ENCODE data around the gene EXOC6.

Gene EXOC6

DNA sequence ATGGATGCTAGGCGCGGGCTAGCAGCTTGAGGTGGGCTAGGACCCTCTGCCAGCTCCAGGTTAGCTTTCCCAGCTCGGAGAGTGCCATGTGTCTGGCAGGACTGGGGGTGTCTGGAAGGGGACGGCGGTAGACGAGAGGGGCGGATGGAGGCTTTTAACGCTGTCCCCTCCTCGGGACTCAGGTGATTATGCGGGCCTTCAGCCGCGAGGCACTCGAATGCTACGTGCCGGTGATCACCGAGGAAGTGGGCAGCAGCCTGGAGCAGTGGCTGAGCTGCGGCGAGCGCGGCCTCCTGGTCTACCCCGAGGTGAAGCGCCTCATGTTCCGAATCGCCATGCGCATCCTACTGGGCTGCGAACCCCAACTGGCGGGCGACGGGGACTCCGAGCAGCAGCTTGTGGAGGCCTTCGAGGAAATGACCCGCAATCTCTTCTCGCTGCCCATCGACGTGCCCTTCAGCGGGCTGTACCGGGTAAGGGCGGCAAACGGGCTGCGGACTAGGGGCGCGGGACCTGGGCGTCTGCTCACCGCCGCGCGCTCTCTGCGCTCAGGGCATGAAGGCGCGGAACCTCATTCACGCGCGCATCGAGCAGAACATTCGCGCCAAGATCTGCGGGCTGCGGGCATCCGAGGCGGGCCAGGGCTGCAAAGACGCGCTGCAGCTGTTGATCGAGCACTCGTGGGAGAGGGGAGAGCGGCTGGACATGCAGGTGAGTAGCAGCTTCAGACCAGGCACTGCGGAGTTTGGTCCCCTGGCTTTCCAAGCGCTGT lies 226.5 kb downstream of the EXOC6 start:
- Histone ChIP-seq H3K4me3 (ENCODE audit: low read depth, low read length) (peak overlapping the region; percentile 52), H3K4me1 (ENCODE audit: control insufficient read depth, insufficient read depth, low read length) (no peaks in the 10 kb centered on the region; the same call in none of the 2 replicates), H3K36me3 (ENCODE audit: control insufficient read depth in 2 of 2, insufficient read depth in 1 of 2, low read length in 2 of 2) (no peaks in the 10 kb centered on the region), H3K9me3 (ENCODE audit: control insufficient read depth, insufficient read depth, low read depth, low read length) (no peaks in the 10 kb centered on the region), H3K27ac (ENCODE audit: extremely low read depth, low read depth, low read length) (no peak overlapping the region)
- TF ChIP-seq ZNF140 (tag by site-specific recombination; IDR thresholded peaks at IDR 0.05) (0 out of 2 replicates have a peak, but pooled peaks have one; percentile 11), ZNF2 (tag by site-specific recombination; IDR thresholded peaks at IDR 0.05) (no peak)
- POLR2A ChIA-PET = no interaction called here
- CTCF ChIA-PET = interaction anchor here (0.6 to 3.0 kb wide), 8 partner anchors 10 to 411 kb away, joined by 3 to 10 read pairs (median 3); no protein-coding TSS in a partner anchor

DNA sequence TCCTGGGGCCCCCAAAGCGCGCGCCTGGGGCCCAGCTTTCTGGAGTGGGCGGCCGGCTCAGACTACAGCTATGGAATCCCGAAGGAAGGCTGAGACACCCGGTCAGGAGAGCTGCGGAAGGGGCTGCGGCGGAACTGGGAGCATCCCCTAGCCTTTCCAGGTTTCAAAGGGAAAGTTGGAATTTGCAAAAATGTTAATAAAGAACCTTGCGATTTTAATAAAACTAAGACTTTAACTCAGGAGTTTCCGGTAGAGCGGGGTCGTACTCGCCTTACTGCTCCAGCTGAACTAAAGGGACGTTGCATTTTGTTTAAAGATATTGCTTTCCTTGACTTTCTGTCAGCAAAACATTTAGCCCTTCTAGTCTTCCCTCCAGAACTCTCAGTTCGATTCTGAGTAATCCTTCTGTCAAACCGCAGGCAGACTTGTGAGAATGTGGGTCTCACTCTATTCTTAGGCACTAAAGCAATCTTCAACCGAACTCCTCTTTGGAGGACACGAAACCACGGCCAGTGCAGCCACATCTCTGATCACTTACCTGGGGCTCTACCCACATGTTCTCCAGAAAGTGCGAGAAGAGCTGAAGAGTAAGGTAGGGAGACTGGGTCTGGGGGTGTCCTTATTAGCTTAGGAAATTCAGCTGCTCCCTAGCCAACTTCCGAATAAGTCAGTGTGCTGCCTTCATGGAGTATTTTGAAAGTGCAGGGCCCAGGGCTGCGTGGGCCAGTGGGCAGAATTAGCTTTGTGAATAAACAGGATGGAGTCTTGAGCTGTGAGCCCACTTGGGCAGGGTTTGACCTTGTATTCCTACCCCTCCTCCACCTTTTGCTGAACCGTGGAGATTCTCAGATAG lies 227.3 kb downstream of the EXOC6 start:
- no peaks in the 10 kb centered on the region for H3K36me3 ChIP-seq (ENCODE audit: control insufficient read depth in 2 of 2, insufficient read depth in 1 of 2, low read length in 2 of 2)
- H3K4me3 ChIP-seq (ENCODE audit: low read depth, low read length) = no peak overlapping the region; the same call in 1 of the 2 replicates
- ChIA-PET CTCF (interaction anchor here (0.8 to 3.1 kb wide), 9 partner anchors 8 to 282 kb away, joined by 3 to 17 read pairs (median 3); no protein-coding TSS in a partner anchor), POLR2A (no interaction called here)
- no peaks in the 10 kb centered on the region; the same call in none of the 2 replicates for H3K4me1 ChIP-seq (ENCODE audit: control insufficient read depth, insufficient read depth, low read length)
- no peak overlapping the region for H3K27ac ChIP-seq (ENCODE audit: extremely low read depth, low read depth, low read length)
- TF ChIP-seq ZNF24 (tag by site-specific recombination; IDR thresholded peaks at IDR 0.05) (no peak), ZNF677 (tag by site-specific recombination; IDR thresholded peaks at IDR 0.05) (no peak), ZNF169 (tag by site-specific recombination; IDR thresholded peaks at IDR 0.05) (no peak), ZNF692 (tag by site-specific recombination; IDR thresholded peaks at IDR 0.05) (no peak), GLI2 (tag by site-specific recombination; IDR thresholded peaks at IDR 0.05; ENCODE audit: borderline replicate concordance, low read depth) (no peak)
- TF ChIP-seq, protein P1, sequence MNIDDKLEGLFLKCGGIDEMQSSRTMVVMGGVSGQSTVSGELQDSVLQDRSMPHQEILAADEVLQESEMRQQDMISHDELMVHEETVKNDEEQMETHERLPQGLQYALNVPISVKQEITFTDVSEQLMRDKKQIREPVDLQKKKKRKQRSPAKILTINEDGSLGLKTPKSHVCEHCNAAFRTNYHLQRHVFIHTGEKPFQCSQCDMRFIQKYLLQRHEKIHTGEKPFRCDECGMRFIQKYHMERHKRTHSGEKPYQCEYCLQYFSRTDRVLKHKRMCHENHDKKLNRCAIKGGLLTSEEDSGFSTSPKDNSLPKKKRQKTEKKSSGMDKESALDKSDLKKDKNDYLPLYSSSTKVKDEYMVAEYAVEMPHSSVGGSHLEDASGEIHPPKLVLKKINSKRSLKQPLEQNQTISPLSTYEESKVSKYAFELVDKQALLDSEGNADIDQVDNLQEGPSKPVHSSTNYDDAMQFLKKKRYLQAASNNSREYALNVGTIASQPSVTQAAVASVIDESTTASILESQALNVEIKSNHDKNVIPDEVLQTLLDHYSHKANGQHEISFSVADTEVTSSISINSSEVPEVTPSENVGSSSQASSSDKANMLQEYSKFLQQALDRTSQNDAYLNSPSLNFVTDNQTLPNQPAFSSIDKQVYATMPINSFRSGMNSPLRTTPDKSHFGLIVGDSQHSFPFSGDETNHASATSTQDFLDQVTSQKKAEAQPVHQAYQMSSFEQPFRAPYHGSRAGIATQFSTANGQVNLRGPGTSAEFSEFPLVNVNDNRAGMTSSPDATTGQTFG (tag by site-specific recombination; IDR thresholded peaks at IDR 0.05; ENCODE audit: borderline replicate concordance) = no peak
- H3K9me3 ChIP-seq (ENCODE audit: control insufficient read depth, insufficient read depth, low read depth, low read length) = no peaks in the 10 kb centered on the region

DNA sequence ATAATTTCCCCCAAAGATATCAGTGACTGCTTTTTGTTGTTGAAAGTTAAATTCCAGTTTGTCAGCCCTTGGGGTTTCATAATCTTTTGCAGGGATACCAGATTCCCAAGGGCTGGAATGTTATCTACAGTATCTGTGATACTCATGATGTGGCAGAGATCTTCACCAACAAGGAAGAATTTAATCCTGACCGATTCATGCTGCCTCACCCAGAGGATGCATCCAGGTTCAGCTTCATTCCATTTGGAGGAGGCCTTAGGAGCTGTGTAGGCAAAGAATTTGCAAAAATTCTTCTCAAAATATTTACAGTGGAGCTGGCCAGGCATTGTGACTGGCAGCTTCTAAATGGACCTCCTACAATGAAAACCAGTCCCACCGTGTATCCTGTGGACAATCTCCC lies 228.6 kb downstream of the EXOC6 start:
- H3K4me1 ChIP-seq (ENCODE audit: control insufficient read depth, insufficient read depth, low read length) = no peaks in the 10 kb centered on the region; the same call in none of the 2 replicates
- no peak overlapping the region for H3K4me3 ChIP-seq (ENCODE audit: low read depth, low read length)
- H3K9me3 ChIP-seq (ENCODE audit: control insufficient read depth, insufficient read depth, low read depth, low read length) = no peaks in the 10 kb centered on the region
- ChIA-PET CTCF (interaction anchor here (0.8 to 3.1 kb wide), 10 partner anchors 9 to 299 kb away, joined by 3 to 17 read pairs (median 3); no protein-coding TSS in a partner anchor), POLR2A (no interaction called here)
- no peaks in the 10 kb centered on the region for H3K36me3 ChIP-seq (ENCODE audit: control insufficient read depth in 2 of 2, insufficient read depth in 1 of 2, low read length in 2 of 2)
- no peak overlapping the region for H3K27ac ChIP-seq (ENCODE audit: extremely low read depth, low read depth, low read length)
- TF ChIP-seq ZNF704 (tag by site-specific recombination; IDR thresholded peaks at IDR 0.05) (no peak), ZNF792 (tag by site-specific recombination; IDR thresholded peaks at IDR 0.05) (no peak), ZBTB17 (tag by site-specific recombination; IDR thresholded peaks at IDR 0.05) (peak; percentile 38; the same call in 1 of the 2 replicates), GLIS1 (tag by site-specific recombination; IDR thresholded peaks at IDR 0.05) (peak; percentile 45; the same call in 1 of the 2 replicates)
- TF ChIP-seq, protein P2, sequence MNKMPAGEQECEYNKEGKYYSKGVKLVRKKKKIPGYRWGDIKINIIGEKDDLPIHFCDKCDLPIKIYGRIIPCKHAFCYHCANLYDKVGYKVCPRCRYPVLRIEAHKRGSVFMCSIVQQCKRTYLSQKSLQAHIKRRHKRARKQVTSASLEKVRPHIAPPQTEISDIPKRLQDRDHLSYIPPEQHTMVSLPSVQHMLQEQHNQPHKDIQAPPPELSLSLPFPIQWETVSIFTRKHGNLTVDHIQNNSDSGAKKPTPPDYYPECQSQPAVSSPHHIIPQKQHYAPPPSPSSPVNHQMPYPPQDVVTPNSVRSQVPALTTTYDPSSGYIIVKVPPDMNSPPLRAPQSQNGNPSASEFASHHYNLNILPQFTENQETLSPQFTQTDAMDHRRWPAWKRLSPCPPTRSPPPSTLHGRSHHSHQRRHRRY (tag by site-specific recombination; IDR thresholded peaks at IDR 0.05) = no peak

Data from HEK293 (cell line).